Stimulated activated naive B cell treated with anti-CD40 and anti-IgM and Interleukin-4, amounts not matched to agents 10 μg/mL and 1 μg/mL and 100 μg/mL, for 72 hours (primary cell): ENCODE data around the gene OXSR1.
A peak's percentile ranks its signal among the peaks of the same experiment; 100 is the strongest.

ENCODE experiments used
- ATAC-seq, 2 donors: fragments of 150-1000 bp; cut with Tn5 transposase; replicated peaks; 2 replicates each; pipeline ENCODE4 v1.10.0; 2021; ENCODE audit warnings: moderate library complexity in 1 of 2
- DNase-seq: peaks from one replicate; pipeline ENCODE4 v3.0.0; 2021
- H3K27ac Mint-ChIP-seq: one replicate; pipeline ENCODE4 v1.8.0; 2022; ENCODE audit warnings: mild to moderate bottlenecking, mixed read lengths
- H3K27me3 Mint-ChIP-seq, 2 donors: one replicate each; pipeline ENCODE4 v1.8.0; 2022; ENCODE audit warnings: mixed read lengths in 2 of 2
- H3K36me3 Mint-ChIP-seq, 2 donors: one replicate each; pipeline ENCODE4 v1.8.0; 2022; ENCODE audit warnings: mixed read lengths in 2 of 2, mild to moderate bottlenecking in 1 of 2
- H3K4me1 Mint-ChIP-seq, 2 donors: one replicate each; pipeline ENCODE4 v1.8.0; 2022; ENCODE audit warnings: mixed read lengths in 2 of 2, mild to moderate bottlenecking in 1 of 2
- H3K4me3 Mint-ChIP-seq, 2 donors: one replicate each; pipeline ENCODE4 v1.8.0; 2022; ENCODE audit warnings: mild to moderate bottlenecking in 2 of 2, mixed read lengths in 2 of 2, moderate library complexity in 1 of 2
- H3K9me3 Mint-ChIP-seq, 2 donors: one replicate each; pipeline ENCODE4 v1.8.0; 2022; ENCODE audit warnings: mixed read lengths in 2 of 2, mild to moderate bottlenecking in 1 of 2

The OXSR1 gene

GRCh38 chr3:38264353-38264771 is 99.0 kb downstream of the OXSR1 start:
- peaks cover 15 to 26% of the 10 kb centered on the region in 2 donors for H3K4me1 Mint-ChIP-seq
- H3K9me3 Mint-ChIP-seq: no peaks in the 10 kb centered on the region
- ATAC-seq: no peak
- no peak overlapping the region for H3K4me3 Mint-ChIP-seq
- DNase-seq: no peak
- H3K36me3 Mint-ChIP-seq: peaks cover 11 to 14% of the 10 kb centered on the region in 2 donors
- no peak overlapping the region for H3K27ac Mint-ChIP-seq
- H3K27me3 Mint-ChIP-seq: no peaks in the 10 kb centered on the region

- peaks cover 15 to 26% of the 10 kb centered on the region in 2 donors for H3K4me1 Mint-ChIP-seq
- H3K27ac Mint-ChIP-seq: no peak overlapping the region
- H3K4me3 Mint-ChIP-seq: no peak overlapping the region
- H3K9me3 Mint-ChIP-seq: no peaks in the 10 kb centered on the region
- DNase-seq (no peak), ATAC-seq (no peak)
- H3K36me3 Mint-ChIP-seq: peaks cover 11 to 14% of the 10 kb centered on the region in 2 donors
- H3K27me3 Mint-ChIP-seq: no peaks in the 10 kb centered on the region
Observed at GRCh38 chr3:38264779-38265178, 99.4 kb downstream of the OXSR1 start.

GRCh38 chr3:38265604-38266307 is 100.4 kb downstream of the OXSR1 start, which contains the start of gene SLC22A13:
Gene SLC22A13 (plus strand): TSS chr3:38265812. CDS start chr3:38265861, 49 bp downstream.
- Mint-ChIP-seq H3K36me3 (peaks cover 6 to 9% of the 10 kb centered on the region in 2 donors), H3K27ac (no peak within 1 kb of the TSS), H3K4me1 (peaks cover 15 to 26% of the 10 kb centered on the region in 2 donors), H3K4me3 (no peak within 1 kb of the TSS), H3K27me3 (no peaks in the 10 kb centered on the region), H3K9me3 (no peaks in the 10 kb centered on the region)
- no peak for ATAC-seq
- DNase-seq: no peak

DNA sequence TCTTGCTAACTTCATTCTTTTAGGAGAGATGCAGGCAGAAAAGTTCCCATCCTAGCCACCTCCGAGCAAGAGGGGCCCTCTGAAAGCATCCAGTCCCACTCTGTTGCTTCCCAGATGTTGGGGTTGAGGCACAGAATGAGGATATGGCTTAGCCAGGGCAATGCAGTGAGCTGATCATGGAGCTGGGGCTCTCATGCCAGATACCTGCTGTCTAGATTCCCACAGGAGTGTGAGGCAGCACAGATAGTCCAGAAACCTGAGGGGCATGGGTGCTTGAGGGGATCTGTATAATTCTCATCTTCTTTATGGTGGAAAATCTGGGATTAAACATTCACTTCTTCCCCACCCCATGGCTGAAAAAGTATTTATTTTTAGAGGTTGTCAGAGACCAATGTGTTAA is 101.5 kb downstream of the OXSR1 start:
- Mint-ChIP-seq H3K9me3 (no peaks in the 10 kb centered on the region), H3K4me1 (peaks cover 15 to 26% of the 10 kb centered on the region in 2 donors), H3K36me3 (peaks cover 5 to 6% of the 10 kb centered on the region in 2 donors), H3K27ac (no peak overlapping the region), H3K27me3 (no peaks in the 10 kb centered on the region), H3K4me3 (no peak overlapping the region)
- DNase-seq (no peak), ATAC-seq (no peak)

DNA sequence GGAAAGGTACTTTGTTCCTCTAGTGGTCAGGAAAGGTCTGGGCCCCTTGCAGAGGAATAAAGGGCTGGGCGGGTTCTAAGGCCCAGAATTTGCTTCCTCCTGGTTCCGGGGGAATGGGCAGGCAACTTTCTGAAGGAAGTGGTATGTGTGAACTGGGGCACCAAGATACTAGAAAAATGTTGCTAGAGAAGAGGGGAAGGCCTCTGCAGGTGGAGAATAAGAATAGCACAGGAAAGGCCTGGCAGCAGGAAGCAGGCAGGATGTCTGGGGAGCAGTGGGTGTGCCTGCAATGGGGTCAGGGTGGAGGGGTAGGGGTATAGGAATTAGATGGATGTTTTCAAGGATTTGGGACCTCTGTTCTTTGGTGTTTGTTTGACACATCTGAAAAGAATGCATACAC is 102.3 kb downstream of the OXSR1 start:
- Mint-ChIP-seq H3K27me3 (no peaks in the 10 kb centered on the region), H3K4me3 (peak overlapping the region in 1 of 2 donors; percentile 12), H3K4me1 (peaks cover 15 to 28% of the 10 kb centered on the region in 2 donors), H3K36me3 (peaks cover 4 to 5% of the 10 kb centered on the region in 2 donors), H3K27ac (peak overlapping the region; percentile 48), H3K9me3 (no peaks in the 10 kb centered on the region)
- ATAC-seq (peak; percentile 6 to 25), DNase-seq (no peak)

DNA sequence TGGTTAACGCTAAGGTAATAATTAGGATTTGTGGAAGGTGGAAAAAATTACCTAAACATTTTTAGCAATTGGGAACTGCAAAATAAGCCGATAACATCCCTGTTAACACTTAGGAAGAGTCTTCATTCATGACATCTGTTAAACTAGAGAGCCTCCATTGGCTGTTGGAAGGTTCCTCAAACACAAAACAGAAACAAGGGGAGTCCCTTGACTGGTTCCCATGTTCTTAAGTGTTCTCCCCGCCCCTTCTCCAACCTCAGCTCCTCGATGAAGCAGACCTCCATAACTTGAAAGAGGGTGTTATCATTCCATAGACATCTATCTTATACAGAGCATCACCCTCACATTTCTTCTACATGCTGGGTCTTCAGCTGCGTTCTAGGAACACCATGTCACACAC is 102.8 kb downstream of the OXSR1 start:
- ATAC-seq (peak; percentile 44 to 47), DNase-seq (no peak)
- peak overlapping the region in 1 of 2 donors; percentile 49 for H3K4me3 Mint-ChIP-seq
- peaks cover 4 to 5% of the 10 kb centered on the region in 2 donors for H3K36me3 Mint-ChIP-seq
- H3K27me3 Mint-ChIP-seq: no peaks in the 10 kb centered on the region
- peaks cover 19 to 32% of the 10 kb centered on the region in 2 donors for H3K4me1 Mint-ChIP-seq
- no peaks in the 10 kb centered on the region for H3K9me3 Mint-ChIP-seq
- no peak overlapping the region for H3K27ac Mint-ChIP-seq

DNA sequence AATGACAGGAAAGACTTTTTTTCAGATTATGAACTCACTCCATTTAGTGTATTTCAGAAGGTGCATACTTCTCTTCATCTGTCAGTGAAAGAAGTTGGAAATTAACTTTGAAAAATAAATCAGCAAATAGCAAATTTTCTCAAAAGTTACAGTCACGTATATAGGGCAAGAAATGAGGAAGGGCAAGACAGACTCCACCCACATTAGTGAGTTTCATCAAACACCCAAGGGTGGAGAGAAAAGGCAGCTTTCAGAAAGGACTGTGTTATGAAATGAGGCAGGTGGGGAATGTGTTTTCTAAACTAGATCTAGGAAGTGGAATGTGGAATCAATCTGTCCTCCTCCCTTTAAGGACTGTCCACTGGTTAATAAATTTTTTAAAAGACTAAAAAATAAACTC is 103.2 kb downstream of the OXSR1 start:
- peak overlapping the region in 1 of 2 donors; percentile 49 for H3K4me3 Mint-ChIP-seq
- ATAC-seq: peak; percentile 83 to 86

GRCh38 chr3:38270606-38271005 is 105.3 kb downstream of the OXSR1 start:
- no peaks in the 10 kb centered on the region for H3K9me3 Mint-ChIP-seq
- peaks cover 21 to 36% of the 10 kb centered on the region in 2 donors for H3K4me1 Mint-ChIP-seq
- no peak for ATAC-seq
- DNase-seq: no peak
- H3K27ac Mint-ChIP-seq: no peak overlapping the region
- H3K36me3 Mint-ChIP-seq: peaks cover 16% of the 10 kb centered on the region in 2 donors
- no peaks in the 10 kb centered on the region for H3K27me3 Mint-ChIP-seq
- H3K4me3 Mint-ChIP-seq: no peak overlapping the region

More for the DNA sequence above, 103.2 kb downstream of the OXSR1 start:
- H3K27me3 Mint-ChIP-seq: no peaks in the 10 kb centered on the region
- H3K9me3 Mint-ChIP-seq: no peaks in the 10 kb centered on the region
- H3K36me3 Mint-ChIP-seq: peaks cover 4 to 7% of the 10 kb centered on the region in 2 donors
- peaks cover 21 to 36% of the 10 kb centered on the region in 2 donors for H3K4me1 Mint-ChIP-seq
- H3K27ac Mint-ChIP-seq: no peak overlapping the region
- no peak for DNase-seq

GRCh38 chr3:38271553-38271952 is 106.2 kb downstream of the OXSR1 start:
- no peak for ATAC-seq
- DNase-seq: no peak
- H3K36me3 Mint-ChIP-seq: peaks cover 17 to 21% of the 10 kb centered on the region in 2 donors

DNA sequence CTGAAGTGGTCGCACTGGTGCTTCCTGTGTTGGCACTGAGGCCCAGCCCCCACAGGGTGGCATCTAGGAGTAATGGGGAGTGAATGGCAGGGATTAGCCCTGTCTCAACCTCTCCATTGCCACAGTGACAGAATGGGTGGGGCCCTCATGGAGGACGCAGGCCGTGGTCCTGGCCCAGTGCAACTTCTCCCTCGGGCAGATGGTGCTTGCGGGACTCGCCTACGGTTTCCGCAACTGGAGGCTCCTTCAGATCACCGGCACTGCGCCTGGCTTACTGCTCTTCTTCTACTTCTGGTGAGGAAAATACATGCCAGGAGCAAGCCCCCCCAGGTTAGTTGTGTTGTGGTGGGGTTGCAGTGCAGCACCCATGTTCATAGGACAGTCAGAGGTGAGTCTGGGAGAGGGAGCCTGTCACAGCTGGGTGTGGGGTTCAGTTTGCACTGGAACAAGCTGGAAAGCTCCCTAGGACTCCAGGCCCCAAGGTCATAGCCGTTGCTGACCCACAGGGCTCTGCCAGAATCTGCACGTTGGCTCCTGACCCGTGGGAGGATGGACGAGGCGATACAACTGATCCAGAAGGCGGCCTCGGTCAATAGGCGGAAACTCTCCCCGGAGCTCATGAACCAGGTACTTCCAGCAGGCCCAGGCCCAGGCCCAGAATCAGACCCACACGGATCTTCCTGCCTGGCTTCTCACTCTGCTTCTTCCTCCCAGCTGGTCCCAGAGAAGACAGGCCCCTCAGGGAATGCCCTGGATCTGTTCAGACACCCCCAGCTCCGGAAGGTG is 109.7 kb downstream of the OXSR1 start:
- no peaks in the 10 kb centered on the region for H3K27me3 Mint-ChIP-seq
- ATAC-seq: no peak
- no peak overlapping the region for H3K27ac Mint-ChIP-seq
- H3K4me3 Mint-ChIP-seq: no peak overlapping the region
- peaks cover 0 to 2% of the 10 kb centered on the region in 2 donors for H3K9me3 Mint-ChIP-seq
- DNase-seq: no peak
- H3K36me3 Mint-ChIP-seq: peaks cover 23 to 36% of the 10 kb centered on the region in 2 donors
- peaks cover 8 to 10% of the 10 kb centered on the region in 2 donors for H3K4me1 Mint-ChIP-seq

More at GRCh38 chr3:38271553-38271952, 106.2 kb downstream of the OXSR1 start:
- H3K4me3 Mint-ChIP-seq: no peak overlapping the region
- peaks cover 21 to 31% of the 10 kb centered on the region in 2 donors for H3K4me1 Mint-ChIP-seq
- no peak overlapping the region for H3K27ac Mint-ChIP-seq
- no peaks in the 10 kb centered on the region for H3K9me3 Mint-ChIP-seq
- no peaks in the 10 kb centered on the region for H3K27me3 Mint-ChIP-seq

- H3K4me3 Mint-ChIP-seq: no peak overlapping the region
- ATAC-seq (no peak), DNase-seq (no peak)
- H3K36me3 Mint-ChIP-seq: peaks cover 23 to 35% of the 10 kb centered on the region in 2 donors
- H3K4me1 Mint-ChIP-seq: peaks cover 8 to 10% of the 10 kb centered on the region in 2 donors
- H3K9me3 Mint-ChIP-seq: peaks cover 0 to 2% of the 10 kb centered on the region in 2 donors
- no peak overlapping the region for H3K27ac Mint-ChIP-seq
- H3K27me3 Mint-ChIP-seq: no peaks in the 10 kb centered on the region
Observed at GRCh38 chr3:38275658-38276057, 110.3 kb downstream of the OXSR1 start.

GRCh38 chr3:38276081-38276916 is 111.0 kb downstream of the OXSR1 start:
- no peak overlapping the region for H3K27ac Mint-ChIP-seq

DNA sequence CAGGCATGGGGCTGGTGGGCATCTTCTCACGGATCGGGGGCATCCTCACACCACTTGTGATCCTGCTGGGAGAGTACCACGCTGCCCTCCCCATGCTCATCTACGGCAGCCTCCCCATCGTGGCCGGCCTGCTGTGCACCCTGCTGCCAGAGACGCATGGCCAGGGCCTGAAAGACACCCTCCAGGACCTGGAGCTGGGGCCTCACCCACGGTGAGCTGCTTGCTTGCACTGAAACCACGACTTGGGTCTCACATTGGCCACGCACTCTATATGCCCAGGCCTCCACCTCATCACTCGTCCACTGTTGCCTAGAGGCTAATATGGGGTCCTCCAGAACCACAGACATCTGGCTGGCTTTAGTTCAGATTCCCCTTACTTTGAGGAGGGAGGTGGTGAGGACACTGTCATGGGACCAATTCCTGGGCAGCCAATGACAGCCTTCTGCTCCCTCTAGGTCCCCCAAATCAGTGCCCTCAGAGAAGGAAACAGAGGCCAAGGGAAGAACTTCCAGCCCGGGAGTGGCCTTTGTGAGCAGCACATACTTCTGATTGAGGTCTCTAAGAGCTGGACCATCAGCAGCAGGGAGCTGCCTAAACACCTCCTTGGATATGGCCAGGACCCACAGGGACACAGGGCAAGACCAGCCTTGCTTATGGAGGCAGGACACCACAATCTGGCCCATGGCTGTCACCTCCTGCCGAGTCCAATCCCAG is 111.7 kb downstream of the OXSR1 start:
- Mint-ChIP-seq H3K9me3 (peaks cover 0 to 2% of the 10 kb centered on the region in 2 donors), H3K4me3 (no peak overlapping the region), H3K4me1 (peaks cover 8 to 16% of the 10 kb centered on the region in 2 donors), H3K36me3 (peaks cover 21 to 32% of the 10 kb centered on the region in 2 donors), H3K27me3 (no peaks in the 10 kb centered on the region), H3K27ac (no peak overlapping the region)
- no peak for ATAC-seq
- no peak for DNase-seq

More at GRCh38 chr3:38276081-38276916, 111.0 kb downstream of the OXSR1 start:
- ATAC-seq: no peak
- Mint-ChIP-seq H3K27me3 (no peaks in the 10 kb centered on the region), H3K4me1 (peaks cover 8 to 10% of the 10 kb centered on the region in 2 donors), H3K9me3 (peaks cover 0 to 2% of the 10 kb centered on the region in 2 donors), H3K36me3 (peaks cover 21 to 32% of the 10 kb centered on the region in 2 donors), H3K4me3 (no peak overlapping the region)
- DNase-seq: no peak
